Caco-2 (cell line): ENCODE results near the gene MAMLD1. TPM values are rescaled to one million over a fixed set of nuclear protein-coding genes. Genes with fewer than 3 reads are reported as not detected.

Experiments
- BruUV-seq: library from RNA; stranded (reverse); fragments of 400-500 nt; replicated peaks from 2 replicates; lab custom pipeline; 2021; lab: Mats Ljungman, UMichigan
- CTCF ChIA-PET: fragments of 300-600 bp; sonication (Branson Sonifier 250); formaldehyde crosslinking; loops from one replicate; lab custom pipeline; 2022; ENCODE audit warnings: antibody characterized with exemption; lab: Charles Lee
- POLR2A ChIA-PET: fragments of 300-600 bp; sonication (Branson Sonifier 250); formaldehyde crosslinking; loops from one replicate; lab custom pipeline; 2022; ENCODE audit warnings: antibody characterized with exemption; lab: Charles Lee
- DNase-seq, 2 experiments: peaks; one replicate each; pipeline versions ENCODE4 v3.0.0 to v3.0.0-alpha.2; 2020 to 2022
- H3K27me3 ChIP-seq: replicated peaks from 2 replicates; pipeline ENCODE4 v1.6.0; 2011; ENCODE audit warnings: low read length; ENCODE audit not compliant: control insufficient read depth, insufficient read depth
- H3K36me3 ChIP-seq: 2 replicates; pipeline ENCODE4 v1.5.1; 2011; ENCODE audit warnings: low read length; ENCODE audit not compliant: control insufficient read depth, insufficient read depth
- H3K4me1 ChIP-seq: fragments of 250-450 bp; sonication (Bioruptor Pico); 2 replicates; pipeline ENCODE4 v1.5.1; 2020; ENCODE audit warnings: mild to moderate bottlenecking
- H3K4me3 ChIP-seq: 2 replicates; pipeline ENCODE4 v1.5.1; 2011; ENCODE audit warnings: low read depth, mild to moderate bottlenecking, control low read depth, low read length
- H3K9me3 ChIP-seq: fragments of 250-450 bp; sonication (Bioruptor Pico); 2 replicates; pipeline ENCODE4 v1.5.1; 2020; ENCODE audit warnings: mild to moderate bottlenecking, moderate library complexity
- H3K27ac Mint-ChIP-seq: one replicate; pipeline ENCODE4 v1.8.0; 2022; ENCODE audit warnings: mixed read lengths; ENCODE audit not compliant: unreplicated experiment
- H3K27me3 Mint-ChIP-seq: one replicate; pipeline ENCODE4 v1.8.0; 2022; ENCODE audit warnings: mixed read lengths; ENCODE audit not compliant: insufficient read depth, unreplicated experiment
- H3K36me3 Mint-ChIP-seq: one replicate; pipeline ENCODE4 v1.8.0; 2022; ENCODE audit warnings: mild to moderate bottlenecking, mixed read lengths; ENCODE audit not compliant: insufficient read depth, unreplicated experiment
- H3K4me1 Mint-ChIP-seq: one replicate; pipeline ENCODE4 v1.8.0; 2022; ENCODE audit warnings: low read depth, mixed read lengths; ENCODE audit not compliant: unreplicated experiment
- H3K4me3 Mint-ChIP-seq: one replicate; pipeline ENCODE4 v1.8.0; 2022; ENCODE audit warnings: mild to moderate bottlenecking, moderate library complexity, mixed read lengths; ENCODE audit not compliant: unreplicated experiment
- H3K9me3 Mint-ChIP-seq: one replicate; pipeline ENCODE4 v1.8.0; 2022; ENCODE audit warnings: mixed read lengths; ENCODE audit not compliant: unreplicated experiment
- intact Hi-C: fragments of 100-400 bp; cut with micrococcal nuclease; formaldehyde crosslinking; loops from one replicate; pipeline ENCODE4 v1.10.0; 2022; ENCODE audit not compliant: unreplicated experiment
- total RNA-seq: library from RNA; stranded (reverse); gene quantifications from 2 replicates; pipeline ENCODE4 v1.2.3, GENCODE V29; 2022
- TF ChIP-seq, protein P1 (sequence below), 2 experiments: fragments of 200-600 bp in 1 of 2; IDR thresholded peaks; 1 replicate in 1 of 2; 2 replicates in 1 of 2; pipeline versions ENCODE4 v1.5.1 to v1.8.0; 2011 to 2022; ENCODE audit warnings: antibody characterized with exemption in 1 of 2, control low read depth in 1 of 2, inconsistent platforms in 1 of 2, low read depth in 1 of 2, low read length in 1 of 2, mild to moderate bottlenecking in 1 of 2, moderate library complexity in 1 of 2; ENCODE audit not compliant: insufficient read depth in 1 of 2, severe bottlenecking in 1 of 2, unreplicated experiment in 1 of 2

The MAMLD1 gene
- total RNA-seq, 1 experiment from 2014 or later = not detected

DNA sequence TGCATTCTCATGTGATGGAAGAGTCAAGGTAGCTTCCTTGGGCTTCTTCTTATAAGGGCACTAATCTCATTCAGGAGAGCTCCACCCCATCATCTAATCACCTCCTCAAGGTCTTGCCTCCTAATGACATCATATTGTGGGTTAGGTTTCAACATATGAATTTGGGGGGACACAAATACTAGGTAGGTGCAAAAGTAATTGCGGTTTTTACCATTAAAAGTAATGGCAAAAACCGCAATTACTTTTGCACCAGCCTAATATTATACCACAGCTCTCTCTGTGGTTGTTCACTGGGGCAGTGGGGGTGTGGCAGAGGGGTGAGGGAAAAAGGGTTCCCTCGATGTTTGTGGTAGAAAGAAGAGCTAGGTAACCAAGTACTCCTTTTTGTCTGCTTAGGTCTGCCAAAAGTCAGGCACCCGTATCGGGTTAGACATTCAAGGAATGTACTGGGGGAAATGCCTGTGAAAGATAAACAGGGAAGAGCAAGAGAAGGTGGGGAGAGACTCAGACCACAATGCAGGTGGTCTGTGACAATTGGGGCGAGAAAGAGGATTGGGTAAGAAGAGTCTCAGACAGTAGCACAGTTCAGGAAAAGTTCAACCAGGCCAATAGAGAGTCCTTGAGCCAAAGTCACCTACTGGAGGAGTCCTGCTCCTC, 126.4 kb downstream of the MAMLD1 start:
- no peak for DNase-seq
- Mint-ChIP-seq H3K36me3 (no peaks in the 10 kb centered on the region), H3K9me3 (no peaks in the 10 kb centered on the region), H3K27me3 (no peaks in the 10 kb centered on the region), H3K4me1 (no peaks in the 10 kb centered on the region), H3K4me3 (no peak overlapping the region), H3K27ac (no peak overlapping the region)
- H3K4me3 ChIP-seq = no peak overlapping the region
- TF ChIP-seq, protein P1, sequence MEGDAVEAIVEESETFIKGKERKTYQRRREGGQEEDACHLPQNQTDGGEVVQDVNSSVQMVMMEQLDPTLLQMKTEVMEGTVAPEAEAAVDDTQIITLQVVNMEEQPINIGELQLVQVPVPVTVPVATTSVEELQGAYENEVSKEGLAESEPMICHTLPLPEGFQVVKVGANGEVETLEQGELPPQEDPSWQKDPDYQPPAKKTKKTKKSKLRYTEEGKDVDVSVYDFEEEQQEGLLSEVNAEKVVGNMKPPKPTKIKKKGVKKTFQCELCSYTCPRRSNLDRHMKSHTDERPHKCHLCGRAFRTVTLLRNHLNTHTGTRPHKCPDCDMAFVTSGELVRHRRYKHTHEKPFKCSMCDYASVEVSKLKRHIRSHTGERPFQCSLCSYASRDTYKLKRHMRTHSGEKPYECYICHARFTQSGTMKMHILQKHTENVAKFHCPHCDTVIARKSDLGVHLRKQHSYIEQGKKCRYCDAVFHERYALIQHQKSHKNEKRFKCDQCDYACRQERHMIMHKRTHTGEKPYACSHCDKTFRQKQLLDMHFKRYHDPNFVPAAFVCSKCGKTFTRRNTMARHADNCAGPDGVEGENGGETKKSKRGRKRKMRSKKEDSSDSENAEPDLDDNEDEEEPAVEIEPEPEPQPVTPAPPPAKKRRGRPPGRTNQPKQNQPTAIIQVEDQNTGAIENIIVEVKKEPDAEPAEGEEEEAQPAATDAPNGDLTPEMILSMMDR (IDR thresholded peaks at IDR 0.05; ENCODE audit: insufficient read depth in 1 of 2, low read depth in 1 of 2, low read length in 1 of 2, severe bottlenecking in 1 of 2, unreplicated experiment in 1 of 2) = no peak
- no peaks in the 10 kb centered on the region for H3K27me3 ChIP-seq
- intact Hi-C loops = no loop called here
- H3K4me1 ChIP-seq = no peaks in the 10 kb centered on the region
- ChIA-PET POLR2A (no interaction called here), CTCF (no interaction called here)
- H3K9me3 ChIP-seq = no peaks in the 10 kb centered on the region
- no peaks in the 10 kb centered on the region for H3K36me3 ChIP-seq
- no TSS peak for BruUV-seq

DNA sequence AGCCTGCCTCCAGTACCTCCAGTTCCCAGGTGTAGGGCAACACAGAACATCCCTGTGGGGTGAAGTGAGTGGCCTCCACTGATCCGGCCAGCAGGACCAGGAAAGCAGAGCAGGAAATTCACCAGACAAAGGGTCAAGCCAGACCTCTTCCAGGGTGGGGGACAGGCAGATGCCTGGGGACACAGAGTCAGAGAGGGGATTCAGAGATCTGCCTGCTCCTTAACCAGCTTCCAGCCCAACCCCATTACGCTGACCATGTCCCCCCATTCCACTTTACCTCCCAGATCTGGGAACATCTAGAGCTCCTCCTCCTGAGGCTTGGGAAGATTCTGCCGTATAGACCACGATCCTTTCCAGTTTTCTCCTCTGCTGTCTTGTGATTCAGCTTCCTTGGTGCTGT, 132.4 kb downstream of the MAMLD1 start:
- TF ChIP-seq, protein P1 (IDR thresholded peaks at IDR 0.05; ENCODE audit: insufficient read depth in 1 of 2, low read depth in 1 of 2, low read length in 1 of 2, severe bottlenecking in 1 of 2, unreplicated experiment in 1 of 2) = no peak
- H3K4me1 Mint-ChIP-seq = no peaks in the 10 kb centered on the region
- H3K4me1 ChIP-seq = no peaks in the 10 kb centered on the region
- no peaks in the 10 kb centered on the region for H3K9me3 Mint-ChIP-seq
- H3K36me3 Mint-ChIP-seq = no peaks in the 10 kb centered on the region
- no peak overlapping the region for H3K4me3 Mint-ChIP-seq
- no peaks in the 10 kb centered on the region for H3K27me3 ChIP-seq
- ChIA-PET POLR2A (no interaction called here), CTCF (no interaction called here)
- DNase-seq = no peak
- H3K4me3 ChIP-seq = no peak overlapping the region
- no peak overlapping the region for H3K27ac Mint-ChIP-seq
- peaks cover 5% of the 10 kb centered on the region for H3K27me3 Mint-ChIP-seq
- intact Hi-C loops = no loop called here
- H3K9me3 ChIP-seq = no peaks in the 10 kb centered on the region
- H3K36me3 ChIP-seq = no peaks in the 10 kb centered on the region
- no TSS peak for BruUV-seq

DNA sequence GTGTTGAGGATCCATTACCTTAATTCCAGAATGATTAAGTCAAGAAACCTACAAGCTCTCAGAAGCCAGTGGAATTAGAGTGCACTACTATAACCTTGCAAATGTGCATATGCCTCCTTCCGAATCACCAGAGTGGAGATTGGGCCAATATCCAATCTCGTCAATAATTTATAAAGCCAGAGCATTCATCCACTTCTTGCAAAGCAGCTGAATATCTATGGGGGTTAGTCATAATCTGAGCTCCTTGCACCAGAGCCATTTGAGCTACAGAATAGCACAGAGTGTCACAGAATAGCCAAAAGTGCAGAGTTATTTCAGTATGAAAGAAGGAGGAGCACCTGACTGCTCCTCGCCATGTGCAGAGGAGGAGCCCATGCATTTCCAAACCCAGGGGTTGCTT, 136.1 kb downstream of the MAMLD1 start:
- Histone ChIP-seq H3K9me3 (no peaks in the 10 kb centered on the region), H3K27me3 (no peaks in the 10 kb centered on the region), H3K4me3 (no peak overlapping the region), H3K36me3 (no peaks in the 10 kb centered on the region), H3K4me1 (no peaks in the 10 kb centered on the region)
- ChIA-PET POLR2A (no interaction called here), CTCF (no interaction called here)
- Mint-ChIP-seq H3K27ac (no peak overlapping the region), H3K36me3 (no peaks in the 10 kb centered on the region), H3K27me3 (peaks cover 5% of the 10 kb centered on the region), H3K4me3 (no peak overlapping the region), H3K9me3 (no peaks in the 10 kb centered on the region), H3K4me1 (no peaks in the 10 kb centered on the region)
- BruUV-seq = no TSS peak
- TF ChIP-seq, protein P1 (IDR thresholded peaks at IDR 0.05; ENCODE audit: insufficient read depth in 1 of 2, low read depth in 1 of 2, low read length in 1 of 2, severe bottlenecking in 1 of 2, unreplicated experiment in 1 of 2) = no peak
- DNase-seq = no peak
- intact Hi-C loops = no loop called here
